Testis (tissue), 3 donors: ENCODE results near the gene CUEDC1. TPM values are rescaled to one million over a fixed set of nuclear protein-coding genes. Genes with fewer than 3 reads are reported as not detected.

Experiments used
- DNase-seq: peaks from one replicate; pipeline ENCODE4 v3.0.0-alpha.2; 2019
- H3K27ac ChIP-seq, 2 donors: fragments of 200-600 bp; sonication (generic); one replicate each; pipeline ENCODE4 v1.5.1; 2019
- H3K27me3 ChIP-seq: fragments of 200-600 bp; sonication (generic); one replicate; pipeline ENCODE4 v1.5.1; 2019
- H3K36me3 ChIP-seq: fragments of 200-600 bp; sonication (generic); one replicate; pipeline ENCODE4 v1.5.1; 2017; ENCODE audit warnings: low read depth; ENCODE audit errors: missing control alignments
- H3K4me1 ChIP-seq: fragments of 200-600 bp; sonication (generic); one replicate; pipeline ENCODE4 v1.5.1; 2019
- H3K4me3 ChIP-seq, 2 donors: fragments of 200-600 bp; sonication (generic); one replicate each; pipeline ENCODE4 v1.5.1; 2017 to 2019
- H3K9me3 ChIP-seq: fragments of 200-600 bp; sonication (generic); one replicate; pipeline ENCODE4 v1.5.1; 2017
- CTCF ChIP-seq, 3 experiments: fragments of 450-650 bp in 2 of 3; fragments of 200-600 bp in 1 of 3; sonication (generic) in 1 of 3; IDR thresholded peaks; one replicate each; pipeline ENCODE4 v1.5.1; 2016 to 2019; ENCODE audit warnings: antibody characterized with exemption in 3 of 3, mild to moderate bottlenecking in 2 of 3, moderate library complexity in 1 of 3
- POLR2A ChIP-seq: fragments of 450-650 bp; IDR thresholded peaks from one replicate; pipeline ENCODE4 v1.6.1; 2017; ENCODE audit warnings: antibody characterized with exemption, mild to moderate bottlenecking, moderate library complexity
- WGBS, 2 donors: methylation state at CpG; one replicate each; pipeline ENCODE4 v1.1.5; 2018; 5-methylcytosine and 5-hydroxymethylcytosine counted together
- intact Hi-C: fragments of 100-400 bp; cut with DNase I; formaldehyde crosslinking; loops from one replicate; pipeline ENCODE4 v1.15.1; 2023; ENCODE audit warnings: low total_unique reads
- polyA plus RNA-seq: library from polyadenylated mRNA; stranded (reverse); fragments of 350-450 nt; fragmentation: Illumina TruSeq; extraction: RNeasy Lipid Tissue Mini Kit (QIAGEN cat#74804); gene quantifications from one replicate; pipeline ENCODE4 v1.2.3, GENCODE V29; 2014; ENCODE audit warnings: low read depth, low replicate concordance; ENCODE audit not compliant: insufficient read depth
- total RNA-seq, 2 donors: library from RNA; depleted of rRNA; stranded (reverse); fragments of >200 nt; gene quantifications; one replicate each; pipeline ENCODE4 v1.2.3, GENCODE V29; 2016

Gene CUEDC1
- total and polyA plus RNA-seq, 3 donors from 2014 or later: 6.5 to 13.3 (median 8.6) TPM

DNA sequence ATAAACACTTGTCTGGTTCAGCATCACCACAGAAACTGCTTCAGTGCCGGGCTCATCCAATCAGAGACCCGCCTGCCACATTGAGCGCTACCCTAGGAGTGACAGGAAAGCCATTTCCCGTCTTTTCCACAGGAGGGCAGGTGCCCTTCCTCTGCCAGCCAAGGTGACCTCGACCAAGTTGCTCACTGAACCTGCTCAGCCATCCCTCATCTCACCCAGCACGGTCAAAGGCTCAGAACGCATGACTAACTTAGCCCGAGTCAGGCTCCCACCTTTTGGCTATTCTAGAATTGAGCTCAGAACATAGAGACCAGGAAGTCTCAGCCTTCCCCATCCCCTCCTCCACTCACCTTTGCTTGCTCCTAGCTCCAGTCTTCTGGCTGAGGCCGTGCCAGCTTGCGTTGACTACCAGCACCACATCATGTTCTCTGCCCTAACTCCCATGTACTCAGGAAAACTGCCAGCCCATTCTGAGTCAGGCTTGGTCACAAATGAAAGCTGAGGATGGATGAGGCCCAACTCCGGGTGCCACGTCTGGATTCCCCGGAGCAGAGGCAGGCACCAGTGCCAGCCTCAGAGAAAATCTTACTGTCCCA is 121.0 kb downstream of the CUEDC1 start:
- Histone ChIP-seq H3K36me3 (no peaks in the 10 kb centered on the region), H3K4me1 (peaks cover 28% of the 10 kb centered on the region), H3K27me3 (no peaks in the 10 kb centered on the region), H3K9me3 (no peaks in the 10 kb centered on the region), H3K4me3 (no peak overlapping the region), H3K27ac (peak overlapping the region; percentile 27 to 72)
- DNase-seq: peak; percentile 63
- 61 to 71% methylated on average over 13 of the region's 13 CpGs for WGBS, 2 donors
- intact Hi-C loops: no loop called here
- no peak for TF ChIP-seq POLR2A
- TF ChIP-seq CTCF (IDR thresholded peaks at IDR 0.05): no peak

DNA sequence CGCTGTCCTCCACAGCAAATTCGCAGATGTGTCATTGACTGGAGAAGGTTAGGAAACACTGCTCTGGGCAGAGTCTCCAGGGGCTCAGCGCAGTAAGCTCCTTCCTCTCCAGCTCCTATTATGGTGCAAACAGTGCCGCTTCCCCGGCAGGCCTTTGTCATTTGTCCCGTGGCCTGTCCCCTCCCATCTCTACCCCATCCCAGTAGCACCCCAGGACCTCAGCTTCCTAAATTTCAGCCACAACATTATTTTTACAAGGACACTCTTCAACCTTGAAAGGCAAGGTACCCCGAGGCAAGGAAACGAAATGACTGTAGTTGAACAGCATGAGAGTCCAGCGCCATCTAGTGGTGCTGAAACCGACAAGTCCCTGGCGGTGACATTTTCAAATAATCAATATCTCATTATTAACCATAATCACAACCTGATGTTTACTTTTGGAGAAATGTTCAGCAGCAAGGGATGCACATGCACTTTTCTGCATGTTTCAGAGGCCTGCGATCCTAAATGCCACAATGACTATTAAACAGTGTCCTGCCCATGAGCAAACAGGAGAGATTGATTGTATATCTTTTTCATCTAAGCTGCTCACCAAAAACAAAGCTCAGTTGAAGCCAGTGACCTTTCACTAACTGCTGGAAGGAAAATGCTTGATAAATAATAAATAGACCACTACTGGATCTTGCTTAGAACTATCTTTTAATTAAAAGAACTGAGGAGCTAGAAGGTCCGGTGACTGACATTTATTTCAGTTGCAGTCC is 121.9 kb downstream of the CUEDC1 start:
- WGBS, 2 donors: 9 to 10% methylated on average over 13 of the region's 13 CpGs
- peak overlapping the region in 1 of 2 donors; percentile 34 for H3K4me3 ChIP-seq
- intact Hi-C loops: no loop called here

DNA sequence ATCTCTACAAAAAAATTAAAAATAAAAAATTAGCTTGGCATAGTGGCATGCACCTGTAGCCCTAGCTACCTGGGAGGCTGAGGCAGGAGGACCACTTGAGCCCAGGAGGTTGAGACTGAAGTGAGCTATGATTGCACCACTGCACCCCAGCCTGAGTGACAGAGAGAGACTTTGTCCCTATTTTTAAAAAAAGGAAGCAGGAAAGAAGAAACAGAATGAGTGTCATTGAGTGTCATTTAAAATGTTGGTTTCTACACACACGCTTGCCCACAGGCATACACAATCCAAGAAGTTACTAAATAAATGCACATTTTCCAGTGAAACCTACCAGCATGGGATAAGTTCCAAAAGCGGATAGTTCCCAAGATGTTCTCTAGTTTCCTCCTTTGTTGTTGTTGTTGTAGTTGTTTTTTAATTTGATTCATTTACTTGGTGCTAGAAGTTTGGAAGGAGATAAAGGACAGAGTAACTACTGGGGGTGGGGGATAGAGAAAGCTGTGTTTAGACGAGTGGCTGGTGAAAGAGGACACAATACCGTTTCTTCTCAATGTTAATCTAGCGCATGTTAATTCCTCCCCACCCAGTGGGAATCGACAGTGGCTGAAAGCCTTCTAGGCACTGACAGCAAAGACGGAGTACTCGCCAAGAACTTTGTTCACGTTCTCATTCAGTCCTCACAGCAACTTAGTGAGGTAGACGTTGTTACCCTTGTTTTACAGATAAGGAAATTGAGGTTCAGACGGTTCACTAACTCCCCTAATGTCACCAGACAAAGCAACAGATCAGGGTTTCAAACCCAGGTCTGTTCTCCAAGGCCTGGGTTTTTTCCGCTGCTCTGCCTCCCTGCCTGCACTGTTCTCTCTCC is 122.7 kb downstream of the CUEDC1 start:
- H3K36me3 ChIP-seq: no peaks in the 10 kb centered on the region

More for the DNA sequence above, 121.9 kb downstream of the CUEDC1 start:
- Histone ChIP-seq H3K27ac (peak overlapping the region; percentile 63 to 67), H3K9me3 (no peaks in the 10 kb centered on the region), H3K27me3 (no peaks in the 10 kb centered on the region), H3K4me1 (peaks cover 28% of the 10 kb centered on the region), H3K36me3 (no peaks in the 10 kb centered on the region)
- DNase-seq: peak; percentile 85
- peak; percentile 82 to 94 (median 87) for TF ChIP-seq CTCF (IDR thresholded peaks at IDR 0.05)
- TF ChIP-seq POLR2A: no peak

DNA sequence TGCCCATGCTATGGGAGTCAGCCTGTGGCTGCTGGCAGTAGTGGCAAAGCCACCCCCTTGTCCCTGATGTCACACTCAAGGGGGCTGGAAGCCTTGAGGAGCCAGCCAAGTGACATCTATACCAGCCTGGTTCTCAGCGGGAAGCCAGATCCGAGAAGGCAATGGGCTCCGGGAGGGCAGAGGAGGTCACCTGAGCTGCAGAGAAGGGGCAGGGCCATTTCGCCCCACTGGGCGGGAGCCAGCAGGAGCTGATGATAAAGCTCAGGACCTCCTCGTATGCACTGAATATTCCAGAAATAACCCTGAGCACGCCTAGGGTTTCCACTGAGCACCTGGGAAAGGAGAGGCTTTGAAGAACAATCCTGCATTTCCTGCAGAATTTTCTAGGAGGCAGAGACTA is 124.3 kb downstream of the CUEDC1 start:
- Histone ChIP-seq H3K36me3 (no peaks in the 10 kb centered on the region), H3K4me1 (peaks cover 28% of the 10 kb centered on the region), H3K4me3 (no peak overlapping the region), H3K27ac (no peak overlapping the region), H3K9me3 (no peaks in the 10 kb centered on the region), H3K27me3 (no peaks in the 10 kb centered on the region)
- no peak for DNase-seq
- TF ChIP-seq POLR2A (no peak), CTCF (IDR thresholded peaks at IDR 0.05) (no peak)
- intact Hi-C loops: no loop called here
- WGBS, 2 donors: 90 to 100% methylated on average over 2 to 7 of the region's 7 CpGs

More for the DNA sequence above, 122.7 kb downstream of the CUEDC1 start:
- Histone ChIP-seq H3K27me3 (no peaks in the 10 kb centered on the region), H3K9me3 (no peaks in the 10 kb centered on the region), H3K4me3 (peak overlapping the region in 1 of 2 donors; percentile 34), H3K27ac (peak overlapping the region; percentile 63 to 67), H3K4me1 (peaks cover 28% of the 10 kb centered on the region)
- no peak for DNase-seq
- intact Hi-C loops: no loop called here
- TF ChIP-seq CTCF (IDR thresholded peaks at IDR 0.05) (no peak), POLR2A (no peak)
- 16 to 18% methylated on average over 12 of the region's 12 CpGs for WGBS, 2 donors
